Neural cell (in vitro differentiated cells): ENCODE data around the gene GRAMD1B. TPM values are rescaled to one million over a fixed set of nuclear protein-coding genes. Genes with fewer than 3 reads are reported as not detected.

Source experiments
- H2AFZ ChIP-seq: fragments of 200-600, 300-800 bp; sonication (generic), shearing (Covaris generic); 2 replicates; pipeline ENCODE4 v1.6.0; 2014; ENCODE audit warnings: low read depth, mild to moderate bottlenecking, antibody characterized with exemption, low read length, moderate library complexity
- H3F3A ChIP-seq: fragments of 200-600 bp; shearing (Covaris generic); 2 replicates; pipeline ENCODE4 v1.6.1; 2016; ENCODE audit warnings: mild to moderate bottlenecking, moderate library complexity, mixed read lengths, antibody characterized with exemption, low read length; ENCODE audit not compliant: insufficient read depth, poor library complexity, severe bottlenecking
- H3K27ac ChIP-seq: fragments of 200-600, 300-800 bp; sonication (generic), shearing (Covaris generic); 2 replicates; pipeline ENCODE4 v1.5.1; 2014; ENCODE audit warnings: mild to moderate bottlenecking, low read length, moderate library complexity
- H3K27me3 ChIP-seq: fragments of 300-800, 200-600 bp; sonication (generic), shearing (Covaris generic); 2 replicates; pipeline ENCODE4 v1.6.0; 2014; ENCODE audit warnings: mild to moderate bottlenecking, low read depth, low read length, moderate library complexity; ENCODE audit not compliant: insufficient read depth
- H3K36me3 ChIP-seq: fragments of 300-800, 200-600 bp; sonication (generic), shearing (Covaris generic); 2 replicates; pipeline ENCODE4 v1.5.1; 2014; ENCODE audit warnings: mild to moderate bottlenecking, antibody characterized with exemption, low read length, moderate library complexity; ENCODE audit not compliant: insufficient read depth
- H3K4me2 ChIP-seq: fragments of 300-800, 200-600 bp; sonication (generic), shearing (Covaris generic); 2 replicates; pipeline ENCODE4 v1.6.0; 2014; ENCODE audit warnings: mild to moderate bottlenecking, low read length
- H3K4me3 ChIP-seq: fragments of 300-800, 200-600 bp; sonication (generic), shearing (Covaris generic); 2 replicates; pipeline ENCODE4 v1.5.1; 2014; ENCODE audit warnings: mild to moderate bottlenecking, low read length, moderate library complexity
- H3K79me2 ChIP-seq: fragments of 200-600 bp; shearing (Covaris generic); replicated peaks from 2 replicates; pipeline ENCODE4 v1.6.0; 2014; ENCODE audit warnings: mild to moderate bottlenecking, low read length, moderate library complexity; ENCODE audit not compliant: insufficient read depth
- H3K9ac ChIP-seq: fragments of 300-800, 200-600 bp; sonication (generic), shearing (Covaris generic); 2 replicates; pipeline ENCODE4 v1.6.1; 2016; ENCODE audit warnings: mild to moderate bottlenecking, low read length, mixed read lengths
- H3K9me2 ChIP-seq: fragments of 200-600 bp; shearing (Covaris generic); 2 replicates; pipeline ENCODE4 v1.6.1; 2016; ENCODE audit warnings: mild to moderate bottlenecking, low read length, mixed read lengths; ENCODE audit not compliant: insufficient read depth
- H3K9me3 ChIP-seq: fragments of 200-600, 300-800 bp; sonication (generic), shearing (Covaris generic); 2 replicates; pipeline ENCODE4 v1.6.1; 2016; ENCODE audit warnings: mild to moderate bottlenecking, mixed run types, low read length, moderate library complexity, mixed read lengths
- H4K20me1 ChIP-seq: fragments of 200-600 bp; shearing (Covaris generic); 2 replicates; pipeline ENCODE4 v1.6.1; 2016; ENCODE audit warnings: mild to moderate bottlenecking, mixed run types; ENCODE audit not compliant: insufficient read depth
- CTCF ChIP-seq: fragments of 450-650 bp; IDR thresholded peaks from 2 replicates; pipeline ENCODE4 v1.5.1; 2014; ENCODE audit warnings: antibody characterized with exemption, mild to moderate bottlenecking, moderate library complexity; ENCODE audit not compliant: poor library complexity, severe bottlenecking
- EP300 ChIP-seq: fragments of 450-650 bp; conservative IDR thresholded peaks from 2 replicates; pipeline ENCODE4 v1.6.1; 2014; ENCODE audit warnings: antibody characterized with exemption, mild to moderate bottlenecking, moderate library complexity; ENCODE audit not compliant: poor library complexity, severe bottlenecking
- EZH2 ChIP-seq: fragments of 200-600, 300-800 bp; shearing (Covaris generic), sonication (generic); IDR thresholded peaks from 2 replicates; pipeline ENCODE4 v1.6.1; 2014; ENCODE audit warnings: antibody characterized with exemption, low read length, borderline replicate concordance, mild to moderate bottlenecking; ENCODE audit not compliant: insufficient read depth, poor library complexity, severe bottlenecking
- MXI1 ChIP-seq: fragments of 450-650 bp; conservative IDR thresholded peaks from 2 replicates; pipeline ENCODE4 v1.6.1; 2014; ENCODE audit warnings: antibody characterized with exemption, mild to moderate bottlenecking; ENCODE audit not compliant: poor library complexity, severe bottlenecking
- POLR2AphosphoS5 ChIP-seq: IDR thresholded peaks from 2 replicates; pipeline ENCODE4 v1.6.1; 2012
- RAD21 ChIP-seq: fragments of 450-650 bp; conservative IDR thresholded peaks from 2 replicates; pipeline ENCODE4 v1.6.1; 2014; ENCODE audit warnings: antibody characterized with exemption, mild to moderate bottlenecking, moderate library complexity
- SMC3 ChIP-seq: fragments of 450-650 bp; conservative IDR thresholded peaks from 2 replicates; pipeline ENCODE4 v1.6.1; 2014; ENCODE audit warnings: antibody characterized with exemption, mild to moderate bottlenecking, moderate library complexity; ENCODE audit not compliant: poor library complexity
- TAF1 ChIP-seq: IDR thresholded peaks from 2 replicates; pipeline ENCODE4 v1.6.1; 2012; ENCODE audit warnings: low read depth
- polyA plus RNA-seq: library from polyadenylated mRNA; depleted of rRNA; stranded (reverse); fragments of >200 nt; gene quantifications from 2 replicates; pipeline ENCODE4 v1.2.3, GENCODE V29; 2014
- TF ChIP-seq, protein P1 (sequence below): IDR thresholded peaks from 2 replicates; pipeline ENCODE4 v1.6.1; 2012; ENCODE audit warnings: borderline replicate concordance

The GRAMD1B gene
- polyA plus RNA-seq, 1 donor from 2014 or later: 1.5 TPM

GRCh38 chr11:123494195-123495050, 64.4 kb downstream of the GRAMD1B start:
- Histone ChIP-seq H3F3A (no peaks in the 10 kb centered on the region), H4K20me1 (no peaks in the 10 kb centered on the region), H3K79me2 (no peaks in the 10 kb centered on the region), H3K36me3 (no peaks in the 10 kb centered on the region), H3K9ac (no peak overlapping the region), H3K27ac (no peak overlapping the region), H3K27me3 (no peaks in the 10 kb centered on the region), H3K4me3 (no peak overlapping the region), H3K9me2 (no peaks in the 10 kb centered on the region), H2AFZ (no peak overlapping the region), H3K9me3 (no peaks in the 10 kb centered on the region), H3K4me2 (no peak overlapping the region)
- TF ChIP-seq EZH2: no peak
- TF ChIP-seq SMC3: no peak
- TF ChIP-seq RAD21: no peak
- no peak for TF ChIP-seq TAF1
- TF ChIP-seq POLR2AphosphoS5: no peak
- TF ChIP-seq EP300: no peak
- TF ChIP-seq, protein P1, sequence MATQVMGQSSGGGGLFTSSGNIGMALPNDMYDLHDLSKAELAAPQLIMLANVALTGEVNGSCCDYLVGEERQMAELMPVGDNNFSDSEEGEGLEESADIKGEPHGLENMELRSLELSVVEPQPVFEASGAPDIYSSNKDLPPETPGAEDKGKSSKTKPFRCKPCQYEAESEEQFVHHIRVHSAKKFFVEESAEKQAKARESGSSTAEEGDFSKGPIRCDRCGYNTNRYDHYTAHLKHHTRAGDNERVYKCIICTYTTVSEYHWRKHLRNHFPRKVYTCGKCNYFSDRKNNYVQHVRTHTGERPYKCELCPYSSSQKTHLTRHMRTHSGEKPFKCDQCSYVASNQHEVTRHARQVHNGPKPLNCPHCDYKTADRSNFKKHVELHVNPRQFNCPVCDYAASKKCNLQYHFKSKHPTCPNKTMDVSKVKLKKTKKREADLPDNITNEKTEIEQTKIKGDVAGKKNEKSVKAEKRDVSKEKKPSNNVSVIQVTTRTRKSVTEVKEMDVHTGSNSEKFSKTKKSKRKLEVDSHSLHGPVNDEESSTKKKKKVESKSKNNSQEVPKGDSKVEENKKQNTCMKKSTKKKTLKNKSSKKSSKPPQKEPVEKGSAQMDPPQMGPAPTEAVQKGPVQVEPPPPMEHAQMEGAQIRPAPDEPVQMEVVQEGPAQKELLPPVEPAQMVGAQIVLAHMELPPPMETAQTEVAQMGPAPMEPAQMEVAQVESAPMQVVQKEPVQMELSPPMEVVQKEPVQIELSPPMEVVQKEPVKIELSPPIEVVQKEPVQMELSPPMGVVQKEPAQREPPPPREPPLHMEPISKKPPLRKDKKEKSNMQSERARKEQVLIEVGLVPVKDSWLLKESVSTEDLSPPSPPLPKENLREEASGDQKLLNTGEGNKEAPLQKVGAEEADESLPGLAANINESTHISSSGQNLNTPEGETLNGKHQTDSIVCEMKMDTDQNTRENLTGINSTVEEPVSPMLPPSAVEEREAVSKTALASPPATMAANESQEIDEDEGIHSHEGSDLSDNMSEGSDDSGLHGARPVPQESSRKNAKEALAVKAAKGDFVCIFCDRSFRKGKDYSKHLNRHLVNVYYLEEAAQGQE: no peak
- no peak for TF ChIP-seq CTCF
- TF ChIP-seq MXI1: no peak

DNA sequence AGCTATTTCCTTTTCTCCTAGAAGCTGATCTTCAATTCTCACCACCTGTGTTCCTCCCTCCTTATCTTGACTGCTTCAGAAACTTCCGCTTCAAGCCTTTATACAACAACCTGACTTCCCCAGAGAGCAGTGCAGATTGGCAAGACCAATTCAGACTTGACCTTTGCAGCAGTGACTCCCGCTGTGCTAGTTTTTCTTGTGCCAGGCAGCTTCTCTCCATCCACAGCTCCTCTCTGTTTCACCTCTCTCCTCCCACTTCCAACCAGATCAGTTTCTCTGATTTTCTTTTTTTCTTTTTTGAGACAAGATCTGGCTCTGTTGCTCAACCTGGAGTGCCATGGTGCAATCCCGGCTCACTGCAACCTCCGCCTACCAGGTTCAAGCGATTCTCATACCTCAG, 74.3 kb downstream of the GRAMD1B start:
- H4K20me1 ChIP-seq: no peaks in the 10 kb centered on the region
- TF ChIP-seq EP300: no peak
- TF ChIP-seq CTCF: no peak
- no peak for TF ChIP-seq SMC3
- no peak for TF ChIP-seq RAD21
- TF ChIP-seq TAF1: no peak
- no peak for TF ChIP-seq EZH2
- TF ChIP-seq MXI1: no peak
- no peak for TF ChIP-seq POLR2AphosphoS5
- TF ChIP-seq, protein P1: no peak

More for the DNA sequence above, 74.3 kb downstream of the GRAMD1B start:
- Histone ChIP-seq H3K27me3 (no peaks in the 10 kb centered on the region), H3K9ac (no peak overlapping the region), H3K9me2 (no peaks in the 10 kb centered on the region), H3F3A (no peaks in the 10 kb centered on the region), H2AFZ (no peak overlapping the region), H3K79me2 (no peaks in the 10 kb centered on the region), H3K9me3 (no peaks in the 10 kb centered on the region), H3K36me3 (no peaks in the 10 kb centered on the region), H3K27ac (no peak overlapping the region), H3K4me2 (no peak overlapping the region), H3K4me3 (no peak overlapping the region)
